H9 (cell line): ENCODE measurements around the gene SRP68. TPM values are rescaled to one million over a fixed set of nuclear protein-coding genes. Genes with fewer than 3 reads are reported as not detected.

Experiments
- DNase-seq: peaks from one replicate; pipeline ENCODE4 v3.0.0-alpha.2; 2017
- H2AFZ ChIP-seq: one replicate; pipeline ENCODE4 v1.6.1; 2013; ENCODE audit warnings: mild to moderate bottlenecking, low read length, control low read depth, moderate library complexity
- H2AK5ac ChIP-seq: 2 replicates; pipeline ENCODE4 v1.6.1; 2013; ENCODE audit warnings: low read length, control low read depth, mixed read lengths; ENCODE audit not compliant: insufficient read length
- H2BK120ac ChIP-seq: one replicate; pipeline ENCODE4 v1.6.1; 2013; ENCODE audit warnings: low read depth, mild to moderate bottlenecking, low read length, control low read depth, inconsistent platforms; ENCODE audit not compliant: poor library complexity, severe bottlenecking
- H2BK12ac ChIP-seq: 2 replicates; pipeline ENCODE4 v1.6.1; 2013; ENCODE audit warnings: low read length, control low read depth, mixed read lengths, low read depth; ENCODE audit not compliant: insufficient read length
- H2BK15ac ChIP-seq: 2 replicates; pipeline ENCODE4 v1.6.1; 2013; ENCODE audit warnings: low read depth, low read length, control low read depth
- H2BK20ac ChIP-seq: one replicate; pipeline ENCODE4 v1.6.1; 2013; ENCODE audit warnings: low read depth, mild to moderate bottlenecking, low read length, control low read depth, inconsistent platforms; ENCODE audit not compliant: poor library complexity, severe bottlenecking
- H2BK5ac ChIP-seq: 2 replicates; pipeline ENCODE4 v1.6.1; 2013; ENCODE audit warnings: low read length, control low read depth, mixed read lengths; ENCODE audit not compliant: insufficient read length
- H3K14ac ChIP-seq: 2 replicates; pipeline ENCODE4 v1.6.1; 2013; ENCODE audit warnings: low read length, control low read depth; ENCODE audit not compliant: insufficient read depth
- H3K18ac ChIP-seq: 2 replicates; pipeline ENCODE4 v1.6.1; 2013; ENCODE audit warnings: low read depth, mild to moderate bottlenecking, mixed read lengths, low read length, control low read depth; ENCODE audit not compliant: insufficient read length
- H3K23ac ChIP-seq: 2 replicates; pipeline ENCODE4 v1.6.1; 2013; ENCODE audit warnings: low read length, control low read depth, mixed read lengths, low read depth; ENCODE audit not compliant: insufficient read length
- H3K23me2 ChIP-seq: 2 replicates; pipeline ENCODE4 v1.6.1; 2013; ENCODE audit warnings: low read depth, mild to moderate bottlenecking, mixed read lengths, low read length, control low read depth; ENCODE audit not compliant: insufficient read length, poor library complexity, severe bottlenecking
- H3K27ac ChIP-seq: 2 replicates; pipeline ENCODE4 v1.5.1; 2013; ENCODE audit warnings: low read length, control low read depth, mixed read lengths, low read depth; ENCODE audit not compliant: insufficient read length
- H3K27me3 ChIP-seq: 2 replicates; pipeline ENCODE4 v1.6.1; 2013; ENCODE audit warnings: low read length, control low read depth, inconsistent platforms; ENCODE audit not compliant: insufficient read depth
- H3K4ac ChIP-seq: 2 replicates; pipeline ENCODE4 v1.6.1; 2013; ENCODE audit warnings: low read depth, mild to moderate bottlenecking, control low read depth, inconsistent platforms, low read length, moderate library complexity
- H3K4me1 ChIP-seq: 2 replicates; pipeline ENCODE4 v1.6.1; 2013; ENCODE audit warnings: low read length, control low read depth, inconsistent platforms; ENCODE audit not compliant: insufficient read depth
- H3K4me2 ChIP-seq: 2 replicates; pipeline ENCODE4 v1.6.1; 2013; ENCODE audit warnings: low read length, control low read depth, mixed read lengths; ENCODE audit not compliant: insufficient read length, insufficient read depth
- H3K56ac ChIP-seq: 2 replicates; pipeline ENCODE4 v1.6.1; 2013; ENCODE audit warnings: low read depth, mild to moderate bottlenecking, mixed read lengths, low read length, control low read depth; ENCODE audit not compliant: insufficient read length
- H3K79me1 ChIP-seq: 2 replicates; pipeline ENCODE4 v1.6.1; 2013; ENCODE audit warnings: low read depth, mild to moderate bottlenecking, moderate library complexity, low read length, control low read depth, inconsistent platforms; ENCODE audit not compliant: insufficient read depth, poor library complexity, severe bottlenecking
- H3K79me2 ChIP-seq: 2 replicates; pipeline ENCODE4 v1.6.1; 2013; ENCODE audit warnings: low read length, control low read depth, inconsistent platforms; ENCODE audit not compliant: insufficient read depth
- H3K9ac ChIP-seq: 2 replicates; pipeline ENCODE4 v1.6.1; 2013; ENCODE audit warnings: low read length, control low read depth, mixed read lengths; ENCODE audit not compliant: insufficient read length; ENCODE audit errors: extremely low read depth
- H3K9me3 ChIP-seq: one replicate; pipeline ENCODE4 v1.6.1; 2013; ENCODE audit warnings: low read depth, low read length, inconsistent platforms; ENCODE audit not compliant: control insufficient read depth
- H3T11ph ChIP-seq: one replicate; pipeline ENCODE4 v1.6.1; 2013; ENCODE audit warnings: mild to moderate bottlenecking, low read length, control low read depth, inconsistent platforms
- H4K20me1 ChIP-seq: one replicate; pipeline ENCODE4 v1.6.1; 2013; ENCODE audit not compliant: control insufficient read depth, insufficient read length, insufficient read depth
- H4K5ac ChIP-seq: 2 replicates; pipeline ENCODE4 v1.6.1; 2013; ENCODE audit warnings: low read depth, mild to moderate bottlenecking, mixed read lengths, low read length, control low read depth; ENCODE audit not compliant: insufficient read length
- H4K8ac ChIP-seq: replicated peaks from 2 replicates; pipeline ENCODE4 v1.6.1; 2013; ENCODE audit warnings: low read length, control low read depth, mixed read lengths, low read depth; ENCODE audit not compliant: insufficient read length
- H4K91ac ChIP-seq: 2 replicates; pipeline ENCODE4 v1.6.1; 2013; ENCODE audit warnings: low read depth, mild to moderate bottlenecking, moderate library complexity, mixed read lengths, low read length, control low read depth; ENCODE audit not compliant: insufficient read length
- H3K27ac Mint-ChIP-seq, 3 experiments: 2 replicates in 2 of 3; 3 replicates in 1 of 3; pipeline ENCODE4 v1.8.0; 2020 to 2021; ENCODE audit warnings: mixed read lengths in 3 of 3, mild to moderate bottlenecking in 1 of 3, moderate library complexity in 1 of 3
- H3K27me3 Mint-ChIP-seq: 2 replicates; pipeline ENCODE4 v1.8.0; 2021; ENCODE audit warnings: low read depth, mild to moderate bottlenecking, moderate library complexity, mixed read lengths
- H3K36me3 Mint-ChIP-seq, 3 experiments: 2 replicates in 2 of 3; 3 replicates in 1 of 3; pipeline ENCODE4 v1.8.0; 2020 to 2021; ENCODE audit warnings: low read depth in 3 of 3, mixed read lengths in 3 of 3; ENCODE audit not compliant: insufficient read depth in 1 of 3
- H3K4me1 Mint-ChIP-seq, 2 experiments: 2 replicates each; pipeline ENCODE4 v1.8.0; 2020; ENCODE audit warnings: mixed read lengths in 2 of 2
- H3K4me3 Mint-ChIP-seq, 2 experiments: 2 replicates in 1 of 2; 3 replicates in 1 of 2; pipeline ENCODE4 v1.8.0; 2020 to 2021; ENCODE audit warnings: mild to moderate bottlenecking in 2 of 2, mixed read lengths in 2 of 2, moderate library complexity in 1 of 2
- H3K9me3 Mint-ChIP-seq, 2 experiments: 2 replicates in 1 of 2; 3 replicates in 1 of 2; pipeline ENCODE4 v1.8.0; 2020; ENCODE audit warnings: mild to moderate bottlenecking in 2 of 2, mixed read lengths in 2 of 2, moderate library complexity in 1 of 2
- CTCF ChIP-seq: fragments of 200-600 bp; sonication (generic); conservative IDR thresholded peaks from 3 replicates; pipeline ENCODE4 v1.8.0; 2021; ENCODE audit warnings: antibody characterized with exemption, mild to moderate bottlenecking
- WGBS: extraction: QIAGEN DNeasy Blood & Tissue Kit; methylation state at CpG from one replicate; pipeline ENCODE4 v1.1.7; 2013; ENCODE audit warnings: missing lambda C conversion rate, low lambda C conversion rate, mixed read lengths; ENCODE audit not compliant: insufficient read length; ENCODE audit errors: extremely low coverage; 5-methylcytosine and 5-hydroxymethylcytosine counted together
- total RNA-seq: library from RNA; stranded (reverse); gene quantifications from 2 replicates; pipeline ENCODE4 v1.2.1, GENCODE V29; 2021

The SRP68 gene
- total RNA-seq, 1 experiment from 2014 or later, result 86.1 TPM

- H3K14ac ChIP-seq, result no peak overlapping the region
- H2AFZ ChIP-seq, result no peak overlapping the region
- no peak overlapping the region for H3K23ac ChIP-seq
- H2BK5ac ChIP-seq, result no peak overlapping the region
- Mint-ChIP-seq H3K9me3 (no peaks in the 10 kb centered on the region), H3K4me3 (no peak overlapping the region), H3K27me3 (no peaks in the 10 kb centered on the region; the same call in 1 of the 2 replicates), H3K27ac (peak overlapping the region in 1 of 3 experiments; percentile 77; a peak in 1 of 7 replicates), H3K36me3 (peaks cover 18 to 78% (median 64%) of the 10 kb centered on the region in 3 experiments; a peak in 6 of 7 replicates), H3K4me1 (peaks cover 7 to 8% of the 10 kb centered on the region in 2 experiments)
- no peak overlapping the region for H2BK120ac ChIP-seq
- no peak overlapping the region for H3K27ac ChIP-seq
- no peak for TF ChIP-seq CTCF
- H2AK5ac ChIP-seq, result no peak overlapping the region
- H2BK12ac ChIP-seq, result no peak overlapping the region
- no peaks in the 10 kb centered on the region for H3K79me1 ChIP-seq
- H3K79me2 ChIP-seq, result no peaks in the 10 kb centered on the region
- no peaks in the 10 kb centered on the region for H3K4me1 ChIP-seq
- H3K4ac ChIP-seq, result no peak overlapping the region
- H4K5ac ChIP-seq, result no peak overlapping the region
- H2BK15ac ChIP-seq, result no peak overlapping the region
- no peak overlapping the region for H3K9ac ChIP-seq
- H3K23me2 ChIP-seq, result no peaks in the 10 kb centered on the region
- H4K20me1 ChIP-seq, result no peaks in the 10 kb centered on the region
- H3K9me3 ChIP-seq, result no peaks in the 10 kb centered on the region
- no peak overlapping the region for H3K18ac ChIP-seq
- H3K4me2 ChIP-seq, result no peak overlapping the region
- no peaks in the 10 kb centered on the region for H3K27me3 ChIP-seq
- no peak overlapping the region for H3T11ph ChIP-seq
- H4K91ac ChIP-seq, result no peak overlapping the region
- H3K56ac ChIP-seq, result no peak overlapping the region
- H2BK20ac ChIP-seq, result no peak overlapping the region
- DNase-seq, result no peak
- H4K8ac ChIP-seq, result no peak overlapping the region
- no CpG with 5 or more reads among the region's 13 CpGs for WGBS
These were observed 13.5 kb upstream of the SRP68 start for GRCh38 chr17:76085731-76086366.
